PFSK-1 (cell line): ENCODE data around the gene ATXN7L1.

Experiments used
- FOXP2 ChIP-seq: optimal IDR thresholded peaks from 2 replicates; pipeline ENCODE3; 2011; ENCODE audit warnings: borderline replicate concordance, control low read depth, inconsistent platforms; ENCODE audit not compliant: insufficient read depth; ENCODE audit errors: extremely low read length, extremely low read depth
- POLR2AphosphoS5 ChIP-seq: IDR thresholded peaks from 2 replicates; pipeline ENCODE4 v1.6.1; 2012; ENCODE audit warnings: low read depth, mild to moderate bottlenecking, control low read depth, low read length, moderate library complexity
- SIN3A ChIP-seq: IDR thresholded peaks from 2 replicates; pipeline ENCODE4 v1.6.1; 2012; ENCODE audit warnings: mild to moderate bottlenecking, low read length, moderate library complexity, borderline replicate concordance; ENCODE audit not compliant: insufficient read depth
- TAF1 ChIP-seq: IDR thresholded peaks from 2 replicates; pipeline ENCODE4 v1.6.1; 2012; ENCODE audit warnings: low read length, control low read depth, borderline replicate concordance; ENCODE audit not compliant: insufficient read depth
- TF ChIP-seq, protein P1 (sequence below), 2 experiments: IDR thresholded peaks; 2 replicates each; pipeline versions ENCODE4 v1.6.1 to v1.8.0; 2011 to 2012; ENCODE audit warnings: low read depth in 2 of 2, low read length in 2 of 2, control low read depth in 1 of 2, inconsistent platforms in 1 of 2, mild to moderate bottlenecking in 1 of 2, moderate library complexity in 1 of 2; ENCODE audit not compliant: insufficient read depth in 1 of 2

The ATXN7L1 gene

GRCh38 chr7:105830405-105831301 lies 45.7 kb downstream of the ATXN7L1 start:
- TF ChIP-seq SIN3A (no peak), POLR2AphosphoS5 (no peak), TAF1 (no peak), FOXP2 (no peak)
- TF ChIP-seq, protein P1, sequence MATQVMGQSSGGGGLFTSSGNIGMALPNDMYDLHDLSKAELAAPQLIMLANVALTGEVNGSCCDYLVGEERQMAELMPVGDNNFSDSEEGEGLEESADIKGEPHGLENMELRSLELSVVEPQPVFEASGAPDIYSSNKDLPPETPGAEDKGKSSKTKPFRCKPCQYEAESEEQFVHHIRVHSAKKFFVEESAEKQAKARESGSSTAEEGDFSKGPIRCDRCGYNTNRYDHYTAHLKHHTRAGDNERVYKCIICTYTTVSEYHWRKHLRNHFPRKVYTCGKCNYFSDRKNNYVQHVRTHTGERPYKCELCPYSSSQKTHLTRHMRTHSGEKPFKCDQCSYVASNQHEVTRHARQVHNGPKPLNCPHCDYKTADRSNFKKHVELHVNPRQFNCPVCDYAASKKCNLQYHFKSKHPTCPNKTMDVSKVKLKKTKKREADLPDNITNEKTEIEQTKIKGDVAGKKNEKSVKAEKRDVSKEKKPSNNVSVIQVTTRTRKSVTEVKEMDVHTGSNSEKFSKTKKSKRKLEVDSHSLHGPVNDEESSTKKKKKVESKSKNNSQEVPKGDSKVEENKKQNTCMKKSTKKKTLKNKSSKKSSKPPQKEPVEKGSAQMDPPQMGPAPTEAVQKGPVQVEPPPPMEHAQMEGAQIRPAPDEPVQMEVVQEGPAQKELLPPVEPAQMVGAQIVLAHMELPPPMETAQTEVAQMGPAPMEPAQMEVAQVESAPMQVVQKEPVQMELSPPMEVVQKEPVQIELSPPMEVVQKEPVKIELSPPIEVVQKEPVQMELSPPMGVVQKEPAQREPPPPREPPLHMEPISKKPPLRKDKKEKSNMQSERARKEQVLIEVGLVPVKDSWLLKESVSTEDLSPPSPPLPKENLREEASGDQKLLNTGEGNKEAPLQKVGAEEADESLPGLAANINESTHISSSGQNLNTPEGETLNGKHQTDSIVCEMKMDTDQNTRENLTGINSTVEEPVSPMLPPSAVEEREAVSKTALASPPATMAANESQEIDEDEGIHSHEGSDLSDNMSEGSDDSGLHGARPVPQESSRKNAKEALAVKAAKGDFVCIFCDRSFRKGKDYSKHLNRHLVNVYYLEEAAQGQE (IDR thresholded peaks at IDR 0.05; ENCODE audit: insufficient read depth in 1 of 2, low read depth in 2 of 2, low read length in 2 of 2): no peak

DNA sequence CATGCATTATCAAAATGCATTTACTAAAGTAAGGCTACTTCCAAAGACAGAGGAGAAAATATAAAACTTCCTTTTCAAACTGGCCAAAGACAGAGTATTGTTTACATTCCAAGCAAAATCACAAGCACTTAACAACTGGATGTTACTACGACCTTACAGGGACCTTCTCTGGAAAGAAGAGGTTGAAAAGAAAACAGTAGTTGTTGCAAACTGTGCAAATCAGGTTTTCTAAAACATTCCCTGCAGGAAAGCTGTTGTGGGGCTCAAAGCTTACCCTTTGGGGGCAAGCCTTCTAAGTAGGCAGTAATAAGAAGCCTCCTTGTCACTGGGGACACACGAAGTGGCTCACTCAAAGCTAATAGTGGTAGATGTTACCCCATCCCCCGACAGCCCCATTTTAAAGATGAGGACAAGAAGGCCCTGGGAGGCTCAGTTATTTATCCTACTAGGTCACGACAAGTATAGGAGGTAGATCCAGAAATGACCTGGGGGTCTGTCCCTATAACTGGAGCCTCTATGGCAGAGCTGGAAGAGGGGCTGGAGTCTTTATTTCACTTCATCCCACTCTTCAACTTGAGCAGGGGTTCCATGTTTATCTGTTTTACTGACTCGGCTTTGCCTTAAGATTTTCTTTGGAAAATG lies 46.6 kb downstream of the ATXN7L1 start:
- no peak for TF ChIP-seq FOXP2
- no peak for TF ChIP-seq TAF1
- no peak for TF ChIP-seq POLR2AphosphoS5
- no peak for TF ChIP-seq SIN3A
- TF ChIP-seq, protein P1 (IDR thresholded peaks at IDR 0.05; ENCODE audit: insufficient read depth in 1 of 2, low read depth in 2 of 2, low read length in 2 of 2): no peak

DNA sequence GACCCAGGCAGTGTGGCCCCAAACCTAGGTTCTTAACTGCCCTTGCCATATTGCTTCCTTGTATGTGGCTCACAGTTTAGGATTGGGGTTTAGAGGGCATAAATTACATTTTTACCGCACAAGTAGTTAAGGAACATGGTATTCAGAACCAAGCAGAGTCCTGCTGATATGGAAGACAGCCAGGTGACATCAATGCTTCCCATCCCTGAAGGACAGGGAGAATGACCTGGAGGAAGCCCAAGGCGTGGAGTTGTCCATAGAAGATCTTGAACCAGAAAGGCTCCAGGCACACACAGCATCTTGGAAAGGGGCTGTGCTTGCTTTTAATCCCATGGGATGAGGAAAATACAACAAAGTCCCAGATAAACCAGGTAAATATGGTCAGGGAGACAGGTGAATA lies 48.3 kb downstream of the ATXN7L1 start:
- TF ChIP-seq SIN3A (no peak), POLR2AphosphoS5 (no peak), TAF1 (no peak), FOXP2 (no peak)
- TF ChIP-seq, protein P1 (IDR thresholded peaks at IDR 0.05; ENCODE audit: insufficient read depth in 1 of 2, low read depth in 2 of 2, low read length in 2 of 2): no peak

GRCh38 chr7:105827151-105827875 lies 49.1 kb downstream of the ATXN7L1 start:
- TF ChIP-seq FOXP2 (no peak), POLR2AphosphoS5 (no peak), TAF1 (no peak), SIN3A (no peak)
- TF ChIP-seq, protein P1 (IDR thresholded peaks at IDR 0.05; ENCODE audit: insufficient read depth in 1 of 2, low read depth in 2 of 2, low read length in 2 of 2): no peak
